Hematopoietic multipotent progenitor cell treated with erythropoietin and hydrocortisone succinate and interleukin-3 and kit ligand, for 17 days (in vitro differentiated cells): ENCODE data around the gene TOX2.

Experiments used
- DNase-seq: peaks from one replicate; pipeline ENCODE4 v3.0.0-alpha.2; 2015; ENCODE audit warnings: low spot score

Gene TOX2

GRCh38 chr20:43916073-43916880 is 1.6 kb downstream of the TOX2 start:
- DNase-seq, result no peak

GRCh38 chr20:43916881-43917371 is 2.3 kb downstream of the TOX2 start:
- no peak for DNase-seq

- no peak for DNase-seq
These were observed 2.7 kb downstream of the TOX2 start for GRCh38 chr20:43917380-43917779.

- DNase-seq, result no peak
These were observed 5.2 kb downstream of the TOX2 start for GRCh38 chr20:43919686-43920403.

GRCh38 chr20:43920797-43921196 is 6.1 kb downstream of the TOX2 start:
- no peak for DNase-seq

- no peak for DNase-seq
These were observed 6.7 kb downstream of the TOX2 start for GRCh38 chr20:43921227-43921780.

GRCh38 chr20:43922614-43923013 is 8.0 kb downstream of the TOX2 start:
- no peak for DNase-seq

GRCh38 chr20:43923322-43923721 is 8.7 kb downstream of the TOX2 start:
- DNase-seq, result no peak

- no peak for DNase-seq
These were observed 9.3 kb downstream of the TOX2 start for GRCh38 chr20:43923917-43924316.

GRCh38 chr20:43925215-43925614 is 10.6 kb downstream of the TOX2 start:
- DNase-seq, result no peak

- DNase-seq, result no peak
These were observed 11.1 kb downstream of the TOX2 start for GRCh38 chr20:43925801-43926200.

- DNase-seq, result no peak
These were observed 11.8 kb downstream of the TOX2 start for GRCh38 chr20:43926287-43927050.

- DNase-seq, result no peak
These were observed 17.3 kb downstream of the TOX2 start for GRCh38 chr20:43931976-43932375.

- DNase-seq, result no peak
These were observed 20.2 kb downstream of the TOX2 start for GRCh38 chr20:43934833-43935232.

- DNase-seq, result no peak
These were observed 21.6 kb downstream of the TOX2 start for GRCh38 chr20:43936104-43936770.

- DNase-seq, result no peak
These were observed 22.2 kb downstream of the TOX2 start for GRCh38 chr20:43936805-43937204.

- DNase-seq, result no peak
These were observed 22.9 kb downstream of the TOX2 start for GRCh38 chr20:43937591-43937990.

- DNase-seq, result no peak
These were observed 23.5 kb downstream of the TOX2 start for GRCh38 chr20:43938017-43938655.

GRCh38 chr20:43938932-43939761 is 24.5 kb downstream of the TOX2 start:
- DNase-seq, result no peak

- DNase-seq, result no peak
These were observed 25.1 kb downstream of the TOX2 start for GRCh38 chr20:43939762-43940121.
